ENCODE measurements around the gene BLTP1. TPM values are rescaled to one million over a fixed set of nuclear protein-coding genes. Genes with fewer than 3 reads are reported as not detected.

BLTP1 gene
- total RNA-seq, 1 experiment from 2014 or later = 28.0 TPM

DNA sequence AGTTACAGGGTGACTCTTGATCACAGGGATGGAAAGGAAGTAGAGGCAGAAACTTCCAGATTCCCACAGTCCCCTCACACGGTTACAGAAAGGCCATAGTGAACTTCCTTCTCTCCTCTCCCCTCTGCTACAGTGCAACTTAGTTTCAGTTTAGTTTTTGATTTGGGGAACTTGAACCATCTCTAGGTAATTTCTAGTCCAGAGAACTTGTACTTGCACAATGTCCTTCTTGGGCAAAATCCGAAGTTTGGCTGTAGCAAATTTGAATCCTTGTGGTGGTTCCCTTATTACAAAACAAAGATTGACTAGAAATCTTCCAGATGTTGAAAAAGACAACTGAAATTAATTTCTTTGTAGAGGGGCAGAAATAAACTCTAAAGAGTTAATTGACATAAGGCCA lies 1.2 kb upstream of the BLTP1 start:
- H3K27ac Mint-ChIP-seq (ENCODE audit: low read depth, unreplicated experiment) = peak overlapping the region; percentile 95
- H3K36me3 Mint-ChIP-seq (ENCODE audit: insufficient read depth, unreplicated experiment) = peaks cover 7% of the 10 kb centered on the region
- no peak for DNase-seq (ENCODE audit: unreplicated experiment)
- TF ChIP-seq, protein P1, sequence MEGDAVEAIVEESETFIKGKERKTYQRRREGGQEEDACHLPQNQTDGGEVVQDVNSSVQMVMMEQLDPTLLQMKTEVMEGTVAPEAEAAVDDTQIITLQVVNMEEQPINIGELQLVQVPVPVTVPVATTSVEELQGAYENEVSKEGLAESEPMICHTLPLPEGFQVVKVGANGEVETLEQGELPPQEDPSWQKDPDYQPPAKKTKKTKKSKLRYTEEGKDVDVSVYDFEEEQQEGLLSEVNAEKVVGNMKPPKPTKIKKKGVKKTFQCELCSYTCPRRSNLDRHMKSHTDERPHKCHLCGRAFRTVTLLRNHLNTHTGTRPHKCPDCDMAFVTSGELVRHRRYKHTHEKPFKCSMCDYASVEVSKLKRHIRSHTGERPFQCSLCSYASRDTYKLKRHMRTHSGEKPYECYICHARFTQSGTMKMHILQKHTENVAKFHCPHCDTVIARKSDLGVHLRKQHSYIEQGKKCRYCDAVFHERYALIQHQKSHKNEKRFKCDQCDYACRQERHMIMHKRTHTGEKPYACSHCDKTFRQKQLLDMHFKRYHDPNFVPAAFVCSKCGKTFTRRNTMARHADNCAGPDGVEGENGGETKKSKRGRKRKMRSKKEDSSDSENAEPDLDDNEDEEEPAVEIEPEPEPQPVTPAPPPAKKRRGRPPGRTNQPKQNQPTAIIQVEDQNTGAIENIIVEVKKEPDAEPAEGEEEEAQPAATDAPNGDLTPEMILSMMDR (IDR thresholded peaks at IDR 0.05; ENCODE audit: unreplicated experiment) = no peak
- H3K9me3 Mint-ChIP-seq (ENCODE audit: unreplicated experiment) = no peaks in the 10 kb centered on the region
- no peaks in the 10 kb centered on the region for H3K27me3 Mint-ChIP-seq (ENCODE audit: insufficient read depth, unreplicated experiment)
- no TSS peak for BruUV-seq (replicated peaks)
- CTCF ChIA-PET = no interaction called here
- peaks cover 11% of the 10 kb centered on the region for H3K4me1 Mint-ChIP-seq (ENCODE audit: insufficient read depth, unreplicated experiment)
- intact Hi-C loops (cut with micrococcal nuclease) = loop anchor here (5.0 kb wide), 1 partner anchor 199 kb away; the partner anchor contains the start of gene TRPC3
- H3K4me3 Mint-ChIP-seq (ENCODE audit: unreplicated experiment) = peak overlapping the region; percentile 93
- POLR2A ChIA-PET = interaction anchor here (1.4 kb wide), 1 partner anchor 322 kb away, joined by 3 read pairs; no protein-coding TSS in a partner anchor

DNA sequence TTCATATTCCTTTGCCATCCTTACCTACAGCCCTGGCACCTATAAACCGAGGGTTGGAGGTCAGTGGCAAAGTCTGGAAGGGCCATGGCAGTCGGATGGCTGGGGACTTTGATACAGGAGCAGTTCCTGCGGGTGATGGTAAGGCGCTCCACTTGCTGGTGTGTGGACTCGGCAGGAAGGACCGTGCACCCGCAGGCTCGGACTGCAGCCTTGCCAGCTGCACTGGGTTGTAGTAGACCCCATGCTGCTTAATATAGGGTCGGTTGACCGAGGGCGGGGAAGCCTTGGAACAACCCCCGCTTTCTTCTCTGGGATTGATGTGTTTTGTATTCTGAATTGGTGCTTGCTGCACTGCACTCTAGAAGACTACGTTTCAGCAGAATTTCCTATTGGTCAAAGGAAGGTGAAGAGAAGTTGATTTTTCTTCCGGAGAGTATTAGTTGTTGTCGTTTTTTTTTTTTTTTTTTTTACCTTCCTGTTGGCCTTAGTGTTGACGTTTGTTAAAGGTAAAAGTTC lies 638 bp downstream of the BLTP1 start:
- DNase-seq (ENCODE audit: unreplicated experiment) = peak; percentile 28
- TF ChIP-seq, protein P1 (IDR thresholded peaks at IDR 0.05; ENCODE audit: unreplicated experiment) = no peak
- Mint-ChIP-seq H3K27me3 (ENCODE audit: insufficient read depth, unreplicated experiment) (no peaks in the 10 kb centered on the region), H3K4me3 (ENCODE audit: unreplicated experiment) (peak overlapping the region; percentile 93), H3K36me3 (ENCODE audit: insufficient read depth, unreplicated experiment) (peaks cover 16% of the 10 kb centered on the region), H3K27ac (ENCODE audit: low read depth, unreplicated experiment) (peak overlapping the region; percentile 95), H3K9me3 (ENCODE audit: unreplicated experiment) (no peaks in the 10 kb centered on the region), H3K4me1 (ENCODE audit: insufficient read depth, unreplicated experiment) (peaks cover 11% of the 10 kb centered on the region)
- no TSS peak for BruUV-seq (replicated peaks)
- POLR2A ChIA-PET = interaction anchor here (0.6 to 1.8 kb wide), 6 partner anchors 16 to 295 kb away, joined by 3 to 4 read pairs (median 4); no protein-coding TSS in a partner anchor
- intact Hi-C loops (cut with micrococcal nuclease) = loop anchor here (1.0 to 5.0 kb wide), 3 partner anchors 107 to 200 kb away; partner anchors contain the start of gene TRPC3
- CTCF ChIA-PET = interaction anchor here (0.7 kb wide), 1 partner anchor 211 kb away, joined by 3 read pairs; no protein-coding TSS in a partner anchor

DNA sequence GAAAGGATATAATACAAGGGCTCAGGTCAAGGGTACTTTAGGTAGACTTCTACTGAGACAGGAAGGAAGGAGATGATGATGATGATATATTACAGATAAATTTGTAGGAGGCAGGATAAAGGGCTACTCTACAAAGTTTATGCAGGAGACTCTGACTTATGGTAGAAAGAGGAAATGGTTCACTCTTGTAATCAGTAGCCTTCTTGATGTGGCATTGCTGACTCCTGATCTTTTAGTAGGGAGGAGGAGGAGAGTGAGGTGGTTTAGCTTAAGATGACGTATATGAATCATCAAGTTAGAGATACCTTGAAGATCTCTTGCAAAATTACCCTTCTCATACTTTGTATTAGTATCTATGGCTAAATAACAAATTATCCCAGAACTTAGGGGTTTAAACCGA lies 4.7 kb downstream of the BLTP1 start:
- H3K36me3 Mint-ChIP-seq (ENCODE audit: insufficient read depth, unreplicated experiment) = peaks cover 18% of the 10 kb centered on the region
- no TSS peak for BruUV-seq (replicated peaks)
- ChIA-PET POLR2A (no interaction called here), CTCF (interaction anchor here (1.0 to 4.2 kb wide), 2 partner anchors 257 to 421 kb away, joined by 4 to 18 read pairs; no protein-coding TSS in a partner anchor)
- no peak for DNase-seq (ENCODE audit: unreplicated experiment)
- H3K9me3 Mint-ChIP-seq (ENCODE audit: unreplicated experiment) = no peaks in the 10 kb centered on the region
- TF ChIP-seq, protein P1 (IDR thresholded peaks at IDR 0.05; ENCODE audit: unreplicated experiment) = no peak
- peaks cover 11% of the 10 kb centered on the region for H3K4me1 Mint-ChIP-seq (ENCODE audit: insufficient read depth, unreplicated experiment)
- H3K27me3 Mint-ChIP-seq (ENCODE audit: insufficient read depth, unreplicated experiment) = no peaks in the 10 kb centered on the region
- no peak overlapping the region for H3K27ac Mint-ChIP-seq (ENCODE audit: low read depth, unreplicated experiment)
- intact Hi-C loops (cut with micrococcal nuclease) = no loop called here
- no peak overlapping the region for H3K4me3 Mint-ChIP-seq (ENCODE audit: unreplicated experiment)

DNA sequence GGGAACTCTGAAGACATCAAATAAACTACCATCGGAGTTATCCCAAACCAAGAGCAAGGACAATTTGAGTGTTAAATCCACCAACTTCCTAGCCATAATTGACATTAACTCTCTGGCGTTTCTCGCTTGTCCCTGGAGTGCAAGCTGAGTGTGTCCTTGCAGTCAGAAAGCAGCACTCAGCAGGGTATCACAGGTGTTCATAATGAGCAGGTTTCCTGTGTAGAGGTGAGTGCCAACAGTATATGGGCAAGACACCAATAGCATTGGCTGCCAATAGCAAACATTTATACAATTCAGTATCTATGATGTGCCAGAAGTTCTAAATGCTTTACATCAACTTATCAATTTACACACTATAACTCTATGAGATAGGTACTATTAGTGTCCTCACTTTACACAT lies 11.2 kb downstream of the BLTP1 start:
- no peak for DNase-seq (ENCODE audit: unreplicated experiment)
- ChIA-PET CTCF (interaction anchor here (0.6 kb wide), 1 partner anchor 1014 kb away, joined by 3 read pairs; no protein-coding TSS in a partner anchor), POLR2A (no interaction called here)
- Mint-ChIP-seq H3K9me3 (ENCODE audit: unreplicated experiment) (no peaks in the 10 kb centered on the region), H3K27me3 (ENCODE audit: insufficient read depth, unreplicated experiment) (no peaks in the 10 kb centered on the region), H3K27ac (ENCODE audit: low read depth, unreplicated experiment) (peak overlapping the region; percentile 46), H3K4me1 (ENCODE audit: insufficient read depth, unreplicated experiment) (peaks cover 12% of the 10 kb centered on the region), H3K36me3 (ENCODE audit: insufficient read depth, unreplicated experiment) (no peaks in the 10 kb centered on the region), H3K4me3 (ENCODE audit: unreplicated experiment) (no peak overlapping the region)
- intact Hi-C loops (cut with micrococcal nuclease) = no loop called here
- no TSS peak for BruUV-seq (replicated peaks)
- TF ChIP-seq, protein P1 (IDR thresholded peaks at IDR 0.05; ENCODE audit: unreplicated experiment) = no peak

All from MCF 10A (cell line).